WTC11 (cell line): ENCODE measurements around the gene ORM2. TPM values are rescaled to one million over a fixed set of nuclear protein-coding genes. Genes with fewer than 3 reads are reported as not detected.
"Not testable (repeated sequence)": the region's sequence is repeated elsewhere in the genome, so short reads cannot be mapped to it uniquely, and the experiment has no call there.

Experiments
- ATAC-seq: fragments of 200-7000 bp; cut with Tn5 transposase; 2 replicates; pipeline ENCODE4 v1.10.0; 2021; ENCODE audit warnings: mild to moderate bottlenecking, moderate library complexity
- CTCF ChIA-PET: fragments of 300-600 bp; sonication (Branson Sonifier 250); formaldehyde crosslinking; loops from one replicate; lab custom pipeline; 2021; ENCODE audit warnings: antibody characterized with exemption; lab: Charles Lee
- POLR2A ChIA-PET: fragments of 350-600 bp; sonication (Branson Sonifier 250); formaldehyde crosslinking; loops from one replicate; lab custom pipeline; 2021; ENCODE audit warnings: antibody characterized with exemption; lab: Charles Lee
- DNase-seq: peaks from one replicate; pipeline ENCODE4 v3.0.0; 2021; ENCODE audit warnings: low spot score
- H3K27ac Mint-ChIP-seq: 2 replicates; pipeline ENCODE4 v1.8.0; 2021; ENCODE audit warnings: mixed read lengths
- H3K27me3 Mint-ChIP-seq: 2 replicates; pipeline ENCODE4 v1.8.0; 2021; ENCODE audit warnings: low read depth, mild to moderate bottlenecking, moderate library complexity, mixed read lengths
- H3K36me3 Mint-ChIP-seq: 2 replicates; pipeline ENCODE4 v1.8.0; 2021; ENCODE audit warnings: mixed read lengths
- H3K4me1 Mint-ChIP-seq: 2 replicates; pipeline ENCODE4 v1.8.0; 2022; ENCODE audit warnings: mixed read lengths
- H3K4me3 Mint-ChIP-seq: 2 replicates; pipeline ENCODE4 v1.8.0; 2021; ENCODE audit warnings: mild to moderate bottlenecking, moderate library complexity, mixed read lengths
- H3K9me3 Mint-ChIP-seq: 2 replicates; pipeline ENCODE4 v1.8.0; 2021; ENCODE audit warnings: mixed read lengths
- ATF1 ChIP-seq: sonication (generic); formaldehyde crosslinking; IDR thresholded peaks from 2 replicates; pipeline ENCODE4 v1.8.1; 2023; ENCODE audit warnings: mild to moderate bottlenecking, moderate library complexity, missing genetic modification reagents
- ATF3 ChIP-seq: sonication (generic); formaldehyde crosslinking; conservative IDR thresholded peaks from 2 replicates; pipeline ENCODE4 v1.8.1; 2022; ENCODE audit warnings: mild to moderate bottlenecking, missing genetic modification reagents
- E2F4 ChIP-seq: sonication (generic); formaldehyde crosslinking; IDR thresholded peaks from 2 replicates; pipeline ENCODE4 v1.8.1; 2022; ENCODE audit warnings: low read depth, mild to moderate bottlenecking, moderate library complexity, missing genetic modification reagents, borderline replicate concordance
- GABPB1 ChIP-seq: sonication (generic); formaldehyde crosslinking; IDR thresholded peaks from 2 replicates; pipeline ENCODE4 v1.8.1; 2023; ENCODE audit warnings: mild to moderate bottlenecking, missing genetic modification reagents
- JAZF1 ChIP-seq: fragments of 250-450 bp; sonication (Bioruptor Pico); IDR thresholded peaks from 2 replicates; pipeline ENCODE4 v1.9.0; 2021; ENCODE audit warnings: moderate library complexity, mild to moderate bottlenecking, inconsistent platforms
- JUN ChIP-seq: sonication (generic); formaldehyde crosslinking; IDR thresholded peaks from 2 replicates; pipeline ENCODE4 v1.8.0; 2023; ENCODE audit warnings: mild to moderate bottlenecking, missing genetic modification reagents
- SMAD3 ChIP-seq: sonication (generic); formaldehyde crosslinking; IDR thresholded peaks from 2 replicates; pipeline ENCODE4 v1.8.0; 2022; ENCODE audit warnings: missing genetic modification reagents, mild to moderate bottlenecking, borderline replicate concordance
- SMAD4 ChIP-seq: sonication (generic); formaldehyde crosslinking; IDR thresholded peaks from 2 replicates; pipeline ENCODE4 v1.8.0; 2022; ENCODE audit warnings: mild to moderate bottlenecking, missing genetic modification reagents
- SP1 ChIP-seq: sonication (generic); formaldehyde crosslinking; conservative IDR thresholded peaks from 2 replicates; pipeline ENCODE4 v1.8.1; 2022; ENCODE audit warnings: missing genetic modification reagents
- STAT6 ChIP-seq: sonication (generic); formaldehyde crosslinking; conservative IDR thresholded peaks from 2 replicates; pipeline ENCODE4 v1.8.1; 2023; ENCODE audit warnings: mild to moderate bottlenecking, low read depth, missing genetic modification reagents, moderate library complexity
- TEAD1 ChIP-seq: sonication (generic); formaldehyde crosslinking; IDR thresholded peaks from 2 replicates; pipeline ENCODE4 v1.8.0; 2022; ENCODE audit warnings: mild to moderate bottlenecking, missing genetic modification reagents
- total RNA-seq: library from RNA; stranded (reverse); gene quantifications from 3 replicates; pipeline ENCODE4 v1.2.3, GENCODE V29; 2021
- TF ChIP-seq, protein P1 (sequence below): sonication (generic); formaldehyde crosslinking; IDR thresholded peaks from 2 replicates; pipeline ENCODE4 v1.8.0; 2022; ENCODE audit warnings: missing genetic modification reagents

Gene ORM2
- total RNA-seq, 1 experiment from 2014 or later, result 1.6 TPM

- Mint-ChIP-seq H3K4me1 (no peaks in the 10 kb centered on the region), H3K27ac (no peak overlapping the region), H3K27me3 (no peaks in the 10 kb centered on the region), H3K9me3 (no peaks in the 10 kb centered on the region), H3K4me3 (no peak overlapping the region), H3K36me3 (no peaks in the 10 kb centered on the region)
- ChIA-PET POLR2A (no interaction called here), CTCF (interaction anchor here (0.6 to 0.8 kb wide), 2 partner anchors 34 to 217 kb away, joined by 3 to 5 read pairs; no protein-coding TSS in a partner anchor)
- no peak for TF ChIP-seq ATF3 (CRISPR knock-in tag)
- TF ChIP-seq, protein P1, sequence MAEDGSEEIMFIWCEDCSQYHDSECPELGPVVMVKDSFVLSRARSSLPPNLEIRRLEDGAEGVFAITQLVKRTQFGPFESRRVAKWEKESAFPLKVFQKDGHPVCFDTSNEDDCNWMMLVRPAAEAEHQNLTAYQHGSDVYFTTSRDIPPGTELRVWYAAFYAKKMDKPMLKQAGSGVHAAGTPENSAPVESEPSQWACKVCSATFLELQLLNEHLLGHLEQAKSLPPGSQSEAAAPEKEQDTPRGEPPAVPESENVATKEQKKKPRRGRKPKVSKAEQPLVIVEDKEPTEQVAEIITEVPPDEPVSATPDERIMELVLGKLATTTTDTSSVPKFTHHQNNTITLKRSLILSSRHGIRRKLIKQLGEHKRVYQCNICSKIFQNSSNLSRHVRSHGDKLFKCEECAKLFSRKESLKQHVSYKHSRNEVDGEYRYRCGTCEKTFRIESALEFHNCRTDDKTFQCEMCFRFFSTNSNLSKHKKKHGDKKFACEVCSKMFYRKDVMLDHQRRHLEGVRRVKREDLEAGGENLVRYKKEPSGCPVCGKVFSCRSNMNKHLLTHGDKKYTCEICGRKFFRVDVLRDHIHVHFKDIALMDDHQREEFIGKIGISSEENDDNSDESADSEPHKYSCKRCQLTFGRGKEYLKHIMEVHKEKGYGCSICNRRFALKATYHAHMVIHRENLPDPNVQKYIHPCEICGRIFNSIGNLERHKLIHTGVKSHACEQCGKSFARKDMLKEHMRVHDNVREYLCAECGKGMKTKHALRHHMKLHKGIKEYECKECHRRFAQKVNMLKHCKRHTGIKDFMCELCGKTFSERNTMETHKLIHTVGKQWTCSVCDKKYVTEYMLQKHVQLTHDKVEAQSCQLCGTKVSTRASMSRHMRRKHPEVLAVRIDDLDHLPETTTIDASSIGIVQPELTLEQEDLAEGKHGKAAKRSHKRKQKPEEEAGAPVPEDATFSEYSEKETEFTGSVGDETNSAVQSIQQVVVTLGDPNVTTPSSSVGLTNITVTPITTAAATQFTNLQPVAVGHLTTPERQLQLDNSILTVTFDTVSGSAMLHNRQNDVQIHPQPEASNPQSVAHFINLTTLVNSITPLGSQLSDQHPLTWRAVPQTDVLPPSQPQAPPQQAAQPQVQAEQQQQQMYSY (CRISPR knock-in tag), result no peak
- TF ChIP-seq JUN (CRISPR knock-in tag), result no peak
- TF ChIP-seq SP1 (CRISPR knock-in tag), result no peak
- no peak for TF ChIP-seq JAZF1 (CRISPR knock-in tag)
- no peak for TF ChIP-seq SMAD3 (CRISPR knock-in tag)
- TF ChIP-seq TEAD1 (CRISPR knock-in tag), result no peak
- TF ChIP-seq ATF1 (CRISPR knock-in tag), result no peak
- TF ChIP-seq E2F4 (CRISPR knock-in tag), result no peak
- TF ChIP-seq SMAD4 (CRISPR knock-in tag), result no peak
- TF ChIP-seq STAT6 (CRISPR knock-in tag), result no peak
- ATAC-seq (no peak), DNase-seq (no peak)
Observed at GRCh38 chr9:114324492-114324891, 5.2 kb upstream of the ORM2 start.

DNA sequence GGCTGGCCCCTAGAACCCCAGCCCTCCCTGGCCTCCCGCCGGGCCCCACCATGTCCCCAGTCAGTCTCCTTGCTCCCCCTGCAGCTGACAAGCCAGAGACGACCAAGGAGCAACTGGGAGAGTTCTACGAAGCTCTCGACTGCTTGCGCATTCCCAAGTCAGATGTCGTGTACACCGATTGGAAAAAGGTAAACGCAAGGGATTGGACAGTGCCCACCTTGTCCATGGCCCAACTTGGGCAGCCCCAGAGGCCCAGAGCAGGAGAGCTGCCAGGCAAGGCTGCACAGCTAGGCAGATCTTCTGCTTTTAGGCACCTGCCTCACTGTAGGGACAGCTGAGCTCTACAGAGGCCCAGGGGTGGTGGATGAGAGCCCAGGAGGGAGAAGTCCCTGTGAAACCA is 4.7 kb upstream of the ORM2 start:
- H3K4me1 Mint-ChIP-seq, ATAC-seq, DNase-seq, POLR2A ChIA-PET, H3K36me3 Mint-ChIP-seq, H3K27me3 Mint-ChIP-seq, H3K4me3 Mint-ChIP-seq, H3K9me3 Mint-ChIP-seq, H3K27ac Mint-ChIP-seq: not testable (repeated sequence)
- CTCF ChIA-PET, result interaction anchor here (0.6 to 0.8 kb wide), 2 partner anchors 34 to 217 kb away, joined by 3 to 5 read pairs; no protein-coding TSS in a partner anchor

GRCh38 chr9:114325684-114326254 is 3.9 kb upstream of the ORM2 start:
- H3K27ac Mint-ChIP-seq, H3K9me3 Mint-ChIP-seq, H3K4me1 Mint-ChIP-seq, H3K36me3 Mint-ChIP-seq, H3K4me3 Mint-ChIP-seq, POLR2A ChIA-PET, ATAC-seq, CTCF ChIA-PET, DNase-seq, H3K27me3 Mint-ChIP-seq: not testable (repeated sequence)
- peak; percentile 28; the same call in 1 of the 2 replicates for TF ChIP-seq GABPB1 (CRISPR knock-in tag)
